Measurements from ENCODE around the gene DSE. TPM values are rescaled to one million over a fixed set of nuclear protein-coding genes. Genes with fewer than 3 reads are reported as not detected.

DSE gene
- total and polyA plus RNA-seq, 2 donors (not counting 1 experiment from before 2014, with no cell fraction given), result 71.0 to 89.2 TPM

- Histone ChIP-seq H3K9me3 (ENCODE audit: control insufficient read depth, insufficient read depth, low read depth, low read length) (no peaks in the 10 kb centered on the region), H4K20me1 (ENCODE audit: control insufficient read depth, extremely low read depth, insufficient read depth, low read length) (no peaks in the 10 kb centered on the region), H3K27ac (ENCODE audit: insufficient read depth, low read length) (no peak overlapping the region), H3K36me3 (ENCODE audit: control insufficient read depth, insufficient read depth, low read length) (no peaks in the 10 kb centered on the region), H3K4me1 (ENCODE audit: control insufficient read depth, extremely low read depth, insufficient read depth, low read length) (no peaks in the 10 kb centered on the region), H3K4me2 (ENCODE audit: extremely low read depth, insufficient read depth, low read length) (peak overlapping the region; percentile 11), H2AFZ (ENCODE audit: low read length) (no peak overlapping the region), H3K27me3 (ENCODE audit: control insufficient read depth, insufficient read depth, low read length) (no peaks in the 10 kb centered on the region), H3K79me2 (ENCODE audit: control insufficient read depth, insufficient read depth, low read length) (peaks cover 28% of the 10 kb centered on the region), H3K9ac (ENCODE audit: insufficient read depth, low read length) (no peak overlapping the region), H3K4me3 (replicated peaks in 1 of 4; ENCODE audit: control extremely low read depth in 1 of 4, insufficient read depth in 1 of 4, low read depth in 3 of 4, low read length in 4 of 4) (no peak overlapping the region)
- TF ChIP-seq EZH2 (IDR thresholded peaks at IDR 0.05; ENCODE audit: low read length, missing control alignments) (no peak), CTCF (conservative IDR thresholded peaks at IDR 0.05 in 1 of 2, IDR thresholded peaks at IDR 0.05 in 1 of 2; ENCODE audit: low read depth in 1 of 2, low read length in 2 of 2) (no peak)
- no peak for DNase-seq (ENCODE audit: low read depth in 2 of 2)
Measured at GRCh38 chr6:116373300-116373699, 2.6 kb downstream of the DSE start.

- H4K20me1 ChIP-seq (ENCODE audit: control insufficient read depth, extremely low read depth, insufficient read depth, low read length), result no peaks in the 10 kb centered on the region
- DNase-seq (ENCODE audit: low read depth in 2 of 2), result no peak
- H3K9me3 ChIP-seq (ENCODE audit: control insufficient read depth, insufficient read depth, low read depth, low read length), result no peaks in the 10 kb centered on the region
- no peak overlapping the region for H3K4me2 ChIP-seq (ENCODE audit: extremely low read depth, insufficient read depth, low read length)
- no peak overlapping the region for H3K27ac ChIP-seq (ENCODE audit: insufficient read depth, low read length)
- H3K27me3 ChIP-seq (ENCODE audit: control insufficient read depth, insufficient read depth, low read length), result no peaks in the 10 kb centered on the region
- TF ChIP-seq EZH2 (IDR thresholded peaks at IDR 0.05; ENCODE audit: low read length, missing control alignments) (no peak), CTCF (conservative IDR thresholded peaks at IDR 0.05 in 1 of 2, IDR thresholded peaks at IDR 0.05 in 1 of 2; ENCODE audit: low read depth in 1 of 2, low read length in 2 of 2) (no peak)
- H3K36me3 ChIP-seq (ENCODE audit: control insufficient read depth, insufficient read depth, low read length), result no peaks in the 10 kb centered on the region
- no peak overlapping the region for H2AFZ ChIP-seq (ENCODE audit: low read length)
- no peaks in the 10 kb centered on the region for H3K4me1 ChIP-seq (ENCODE audit: control insufficient read depth, extremely low read depth, insufficient read depth, low read length)
- peaks cover 30% of the 10 kb centered on the region for H3K79me2 ChIP-seq (ENCODE audit: control insufficient read depth, insufficient read depth, low read length)
- H3K4me3 ChIP-seq (replicated peaks in 1 of 4; ENCODE audit: control extremely low read depth in 1 of 4, insufficient read depth in 1 of 4, low read depth in 3 of 4, low read length in 4 of 4), result no peak overlapping the region
- no peak overlapping the region for H3K9ac ChIP-seq (ENCODE audit: insufficient read depth, low read length)
Measured at GRCh38 chr6:116373940-116374339, 3.2 kb downstream of the DSE start.

GRCh38 chr6:116374586-116374985 lies 3.8 kb downstream of the DSE start:
- Histone ChIP-seq H4K20me1 (ENCODE audit: control insufficient read depth, extremely low read depth, insufficient read depth, low read length) (no peaks in the 10 kb centered on the region), H3K4me1 (ENCODE audit: control insufficient read depth, extremely low read depth, insufficient read depth, low read length) (no peaks in the 10 kb centered on the region)
- TF ChIP-seq EZH2 (IDR thresholded peaks at IDR 0.05; ENCODE audit: low read length, missing control alignments), result no peak
- TF ChIP-seq CTCF (conservative IDR thresholded peaks at IDR 0.05 in 1 of 2, IDR thresholded peaks at IDR 0.05 in 1 of 2; ENCODE audit: low read depth in 1 of 2, low read length in 2 of 2), result no peak

More at GRCh38 chr6:116374586-116374985, 3.8 kb downstream of the DSE start:
- Histone ChIP-seq H3K27me3 (ENCODE audit: control insufficient read depth, insufficient read depth, low read length) (no peaks in the 10 kb centered on the region), H3K27ac (ENCODE audit: insufficient read depth, low read length) (no peak overlapping the region), H3K4me2 (ENCODE audit: extremely low read depth, insufficient read depth, low read length) (no peak overlapping the region), H3K9me3 (ENCODE audit: control insufficient read depth, insufficient read depth, low read depth, low read length) (no peaks in the 10 kb centered on the region), H2AFZ (ENCODE audit: low read length) (no peak overlapping the region), H3K36me3 (ENCODE audit: control insufficient read depth, insufficient read depth, low read length) (no peaks in the 10 kb centered on the region), H3K79me2 (ENCODE audit: control insufficient read depth, insufficient read depth, low read length) (peaks cover 30% of the 10 kb centered on the region), H3K4me3 (replicated peaks in 1 of 4; ENCODE audit: control extremely low read depth in 1 of 4, insufficient read depth in 1 of 4, low read depth in 3 of 4, low read length in 4 of 4) (no peak overlapping the region), H3K9ac (ENCODE audit: insufficient read depth, low read length) (no peak overlapping the region)
- DNase-seq (ENCODE audit: low read depth in 2 of 2), result no peak
